GM19240 (cell line): Measurements from ENCODE around the gene IMMP2L.

Experiments
- DNase-seq: peaks from one replicate; pipeline ENCODE4 v3.0.0; 2011; ENCODE audit warnings: low spot score; ENCODE audit not compliant: insufficient read length

Gene IMMP2L

DNA sequence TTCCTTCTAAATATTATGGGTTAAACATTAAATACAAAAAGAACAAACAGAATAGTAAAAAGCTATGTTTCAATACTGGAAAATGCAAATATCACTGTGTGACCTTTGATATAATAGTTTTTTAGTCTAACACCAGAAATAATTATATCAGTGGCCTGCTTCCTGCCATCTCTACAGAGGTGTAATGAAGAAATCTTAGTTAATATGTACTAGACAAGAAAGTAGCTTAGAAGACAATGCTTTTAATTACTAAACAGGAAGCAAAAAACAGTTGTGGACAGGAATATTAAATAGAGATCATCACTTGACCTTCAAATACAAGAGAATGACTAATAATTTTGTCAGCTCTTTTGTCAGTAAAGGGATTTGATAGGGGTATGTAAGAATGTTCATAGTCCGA is 518.7 kb downstream of the IMMP2L start:
- DNase-seq: no peak

DNA sequence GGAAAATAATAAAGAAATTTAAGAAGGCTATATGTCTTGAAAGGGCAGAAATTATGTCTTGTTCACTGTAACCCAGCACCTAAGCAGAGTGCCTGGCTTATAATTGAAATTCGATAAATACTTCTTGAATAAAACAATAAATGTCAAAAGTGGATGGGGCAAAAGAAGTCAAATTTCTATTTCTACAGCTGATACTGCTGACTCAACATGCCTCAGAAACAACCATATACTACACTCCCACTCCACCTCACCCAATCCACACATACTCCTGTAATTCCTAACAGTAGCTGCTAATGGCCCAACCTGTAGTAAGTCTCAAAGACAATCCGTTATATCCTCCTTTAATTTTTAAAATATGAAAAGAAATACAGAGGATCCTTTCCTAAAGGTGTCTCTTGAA is 519.5 kb downstream of the IMMP2L start:
- DNase-seq: no peak

DNA sequence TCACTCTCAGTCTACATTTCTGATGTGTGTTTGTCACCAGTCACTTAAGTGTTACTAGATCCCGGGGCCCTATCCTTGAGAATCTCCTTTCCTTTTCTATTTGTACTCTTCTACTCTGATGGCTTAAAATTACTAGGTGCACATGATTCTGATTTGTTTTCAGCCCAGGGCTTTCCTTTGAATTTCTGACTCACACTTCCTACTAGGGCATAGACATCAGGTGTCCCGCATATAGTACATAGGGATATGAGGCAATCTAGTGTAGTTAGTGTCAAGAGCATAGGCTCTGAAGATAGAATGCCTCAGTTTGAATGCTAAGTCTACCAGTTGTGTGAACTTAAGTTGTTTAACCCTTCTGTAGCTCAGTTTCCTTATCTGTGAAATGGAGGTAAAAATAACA is 520.7 kb downstream of the IMMP2L start:
- no peak for DNase-seq

DNA sequence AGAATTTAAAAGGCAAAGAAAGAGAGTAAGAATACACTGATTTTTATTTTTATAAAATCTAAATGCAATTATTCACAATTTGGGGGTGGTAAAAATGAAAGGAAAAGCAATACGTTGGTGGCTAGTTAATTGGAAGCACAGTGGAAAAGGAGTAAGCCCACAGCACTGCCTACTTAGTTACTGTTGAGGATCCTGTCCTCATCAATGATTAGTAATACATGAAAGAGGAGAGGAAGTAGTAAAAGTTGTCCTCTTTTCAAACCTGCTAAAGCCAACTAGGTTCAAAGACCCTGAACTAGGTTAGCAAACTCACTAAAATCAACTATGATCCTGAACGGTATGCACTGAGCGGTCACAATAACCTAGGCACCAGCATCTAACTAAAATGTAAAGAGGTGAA is 524.1 kb downstream of the IMMP2L start:
- DNase-seq: no peak

DNA sequence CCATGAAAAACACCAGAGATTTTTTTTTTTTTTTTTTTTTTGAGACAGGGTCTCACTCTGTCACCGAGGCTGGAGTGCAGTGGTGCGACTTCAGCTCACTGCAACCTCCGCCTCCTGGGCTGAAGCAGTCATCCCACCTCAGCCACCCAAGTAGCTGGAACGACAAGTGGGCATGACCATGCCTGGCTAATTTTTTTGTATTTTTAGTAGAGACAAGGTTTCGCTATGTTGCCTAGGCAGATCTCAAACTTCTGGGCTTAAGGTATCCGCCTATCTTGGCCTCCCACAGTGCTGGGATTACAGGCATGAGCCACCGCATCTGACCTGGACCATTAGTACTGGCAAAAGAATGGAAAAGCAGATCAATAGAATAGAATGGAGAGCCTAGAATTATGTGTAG is 530.4 kb downstream of the IMMP2L start:
- no peak for DNase-seq

DNA sequence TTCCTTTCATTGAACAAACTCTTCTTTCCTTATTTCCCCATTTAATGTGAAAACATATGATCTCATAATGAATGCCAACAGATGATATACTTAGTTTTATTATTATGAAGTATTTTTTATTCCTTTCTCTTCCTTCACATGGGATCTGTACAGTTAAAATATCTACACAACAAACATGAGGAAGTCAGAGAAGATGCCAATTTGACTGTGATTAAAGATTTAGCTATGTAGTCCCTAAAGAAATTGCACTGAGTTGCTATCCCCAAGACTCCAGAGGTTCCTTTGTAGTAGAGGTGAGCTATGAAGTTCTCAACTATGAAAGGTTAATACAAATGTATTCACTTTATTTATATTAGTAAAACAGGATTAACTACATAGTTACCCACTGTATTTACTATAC is 532.0 kb downstream of the IMMP2L start:
- DNase-seq: no peak

DNA sequence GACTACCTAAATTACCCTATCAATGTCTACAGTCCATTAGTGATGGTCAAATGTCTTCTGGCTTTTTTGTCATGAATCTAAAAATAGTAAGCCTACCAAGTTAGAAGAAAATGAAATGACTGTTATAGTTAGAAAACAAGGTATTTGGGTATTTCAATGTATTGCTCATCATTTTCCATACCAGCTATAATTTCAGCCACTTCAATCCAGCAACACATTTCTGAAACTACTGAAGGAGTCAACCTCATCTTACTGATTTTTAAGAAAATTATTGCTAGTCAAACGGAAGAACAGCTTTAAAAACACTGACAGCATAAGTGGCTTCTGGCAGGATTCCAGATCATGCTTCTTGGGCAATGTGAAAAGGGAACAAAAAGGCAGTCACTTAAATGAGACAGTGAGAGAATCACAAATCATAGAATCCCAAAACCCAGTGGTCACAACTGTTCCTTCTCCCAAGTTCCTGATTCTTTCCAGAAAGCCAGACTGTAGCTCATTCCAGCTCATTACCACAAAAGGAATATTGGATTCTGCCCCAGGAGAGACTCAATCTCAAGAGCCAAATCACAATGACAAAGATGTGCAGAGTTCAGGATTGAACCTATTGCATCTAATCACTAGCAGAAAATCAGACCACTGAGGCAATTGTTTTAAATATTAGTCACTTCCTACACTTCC is 532.6 kb downstream of the IMMP2L start:
- no peak for DNase-seq

DNA sequence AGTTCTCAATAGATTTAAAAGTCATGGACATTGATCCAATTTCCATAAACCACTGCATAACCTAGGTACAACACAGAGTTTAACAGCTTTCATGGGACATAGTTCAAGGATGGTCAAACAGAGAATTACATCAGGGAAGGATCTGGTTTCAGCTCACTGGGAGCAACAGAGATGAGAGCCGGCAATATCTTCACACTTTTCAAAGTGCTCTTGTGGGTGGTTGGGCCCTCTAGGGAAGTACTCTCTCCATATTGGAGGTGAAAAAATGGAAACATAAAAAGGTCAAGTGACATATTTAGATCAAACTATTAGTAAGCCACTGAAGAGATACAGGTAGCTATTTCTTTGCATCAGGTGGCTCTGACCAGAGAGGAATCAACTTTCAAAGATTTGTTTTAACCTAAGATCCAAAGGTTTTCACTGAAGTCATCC is 533.1 kb downstream of the IMMP2L start:
- no peak for DNase-seq

DNA sequence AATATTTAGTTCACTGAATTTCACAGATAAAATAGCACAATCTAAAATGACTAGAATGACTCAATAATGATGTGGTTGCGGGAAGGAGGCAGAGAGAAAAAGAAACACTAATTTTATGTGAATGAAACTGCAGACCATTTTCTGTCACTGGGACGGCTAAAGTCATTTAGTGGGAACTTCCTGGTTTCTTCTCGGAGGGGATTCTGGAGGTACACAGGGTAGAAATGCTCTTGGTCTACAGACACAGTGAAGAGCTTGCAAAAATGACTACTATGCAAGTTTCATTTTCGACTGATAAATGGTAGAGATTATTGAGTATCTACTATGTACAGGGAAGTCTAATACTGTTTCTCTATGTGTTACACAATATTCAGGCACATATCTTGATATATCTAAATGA is 534.9 kb downstream of the IMMP2L start:
- no peak for DNase-seq

DNA sequence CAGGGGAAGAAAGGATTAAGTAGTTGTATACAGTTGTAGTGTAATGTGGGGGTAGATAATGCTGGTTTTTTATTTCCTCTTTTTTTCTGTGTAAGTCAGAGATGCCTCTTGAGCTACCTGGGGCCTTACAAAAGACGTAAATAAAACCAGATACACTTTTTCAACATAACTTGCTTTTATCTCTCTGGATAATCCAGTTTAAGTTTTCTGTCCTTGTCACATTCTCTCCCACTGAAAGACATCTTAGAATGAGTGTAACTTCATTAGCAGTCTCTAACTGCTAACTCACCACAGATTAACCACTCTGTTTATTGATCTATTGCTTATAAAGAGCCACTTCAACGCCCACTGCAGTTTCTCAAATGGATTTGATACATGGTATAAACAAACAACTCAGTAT is 535.5 kb downstream of the IMMP2L start:
- no peak for DNase-seq

DNA sequence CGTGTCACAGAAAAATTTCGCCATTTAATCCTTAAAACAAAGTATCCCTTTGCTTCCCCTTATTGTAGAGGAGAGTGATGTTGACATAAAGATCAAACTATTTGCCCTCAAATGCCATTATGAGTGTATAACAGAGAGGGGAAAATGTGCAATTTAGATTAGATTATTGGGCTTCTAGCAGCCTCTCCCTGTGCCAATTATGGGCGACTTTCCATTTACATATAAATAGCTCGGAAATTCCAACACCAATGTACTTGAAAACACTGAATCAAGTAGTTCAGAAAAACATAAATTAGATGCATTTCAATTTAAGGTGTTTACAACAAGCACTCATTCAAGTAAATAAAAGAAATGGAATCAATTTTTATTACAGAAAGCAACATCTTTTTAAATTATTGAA is 535.9 kb downstream of the IMMP2L start:
- no peak for DNase-seq

DNA sequence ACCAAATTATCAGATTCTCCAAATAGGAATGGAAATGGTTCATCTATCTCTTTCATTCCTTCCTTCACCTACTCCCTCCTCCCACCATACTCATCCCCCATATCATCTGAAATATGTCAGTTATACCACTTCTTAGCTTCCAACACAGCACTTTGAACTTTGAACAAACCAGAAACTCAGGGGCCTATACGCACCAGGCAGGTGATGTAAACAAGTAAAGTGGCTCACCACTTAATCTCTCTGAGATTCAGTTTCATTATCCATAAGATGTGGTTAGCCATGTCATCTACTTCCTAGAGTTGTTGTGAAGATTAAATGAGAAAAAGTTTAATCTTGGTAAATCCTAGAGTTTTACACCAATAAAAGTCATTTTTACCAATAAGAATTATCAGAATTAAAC is 537.3 kb downstream of the IMMP2L start:
- DNase-seq: no peak

DNA sequence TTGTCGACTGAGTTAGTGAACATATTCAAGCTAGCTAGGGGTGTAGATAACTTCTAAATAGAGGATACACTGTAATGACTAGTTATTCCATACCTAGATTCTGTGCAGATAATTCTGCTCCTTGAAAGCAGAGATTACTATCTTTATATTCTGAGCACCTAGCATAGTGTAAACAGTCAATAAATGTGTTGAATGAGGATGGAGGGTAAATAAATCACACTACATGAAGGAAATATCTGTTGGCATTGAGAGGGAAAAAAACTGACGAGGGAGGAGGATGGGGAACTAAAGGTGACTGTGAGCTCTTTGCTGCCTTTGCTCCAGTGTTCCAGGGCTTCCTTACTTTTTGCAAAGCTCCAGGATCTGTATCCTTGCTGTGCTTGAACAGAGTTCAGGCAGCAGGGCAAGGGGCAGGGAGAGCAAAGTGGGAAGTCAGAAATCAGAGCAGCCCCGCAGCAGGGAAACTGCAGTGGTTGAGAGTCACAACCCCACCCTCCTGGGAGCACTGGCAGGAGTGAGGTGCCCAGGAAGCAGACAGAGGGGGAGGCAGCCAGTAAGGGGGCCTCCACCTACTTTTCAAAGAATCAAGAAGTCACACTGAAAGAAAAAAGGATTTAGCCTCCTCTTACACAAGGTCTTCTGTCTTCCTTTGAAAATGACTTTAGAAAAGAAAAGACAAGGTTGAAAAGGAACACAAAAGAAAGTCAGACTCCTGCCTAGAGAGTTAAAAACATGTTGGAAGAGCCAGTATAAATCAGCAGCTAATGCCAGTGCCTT is 543.1 kb downstream of the IMMP2L start:
- DNase-seq: no peak

DNA sequence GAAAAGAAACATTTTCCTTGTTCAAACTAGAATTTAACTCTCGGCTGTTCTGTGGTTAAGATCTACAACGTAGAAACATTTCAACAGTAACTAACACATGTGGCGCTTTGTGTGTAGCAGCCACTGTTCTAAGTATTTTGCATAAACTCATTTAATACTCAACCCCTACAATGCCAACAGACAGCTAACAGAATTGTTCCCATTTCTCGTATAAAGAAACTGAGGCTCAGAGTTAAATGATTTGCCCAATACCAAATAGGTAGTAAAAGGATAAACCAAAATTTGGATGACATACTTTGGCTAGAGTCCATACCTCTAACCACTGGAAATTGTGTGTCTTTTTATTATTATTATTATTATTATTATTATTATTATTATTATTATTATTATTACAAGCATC is 543.8 kb downstream of the IMMP2L start:
- DNase-seq: no peak

DNA sequence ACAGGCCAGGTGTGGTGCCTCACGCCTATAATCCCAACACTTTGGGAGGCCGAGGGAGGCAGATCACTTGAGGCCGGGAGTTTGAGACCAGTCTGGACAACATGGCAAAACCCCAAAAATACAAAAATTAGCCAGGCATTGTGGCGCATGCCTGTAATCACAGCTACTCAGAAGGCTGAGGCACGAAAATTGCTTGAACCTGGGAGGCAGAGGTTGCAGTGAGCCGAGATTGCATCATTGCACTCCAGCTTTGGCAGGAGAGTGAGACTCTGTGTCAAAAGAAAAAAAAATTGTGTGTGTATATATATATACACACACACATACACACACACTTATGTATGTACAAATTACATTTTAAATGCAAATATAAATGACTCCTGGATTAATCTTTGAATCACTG is 548.2 kb downstream of the IMMP2L start:
- DNase-seq: no peak

DNA sequence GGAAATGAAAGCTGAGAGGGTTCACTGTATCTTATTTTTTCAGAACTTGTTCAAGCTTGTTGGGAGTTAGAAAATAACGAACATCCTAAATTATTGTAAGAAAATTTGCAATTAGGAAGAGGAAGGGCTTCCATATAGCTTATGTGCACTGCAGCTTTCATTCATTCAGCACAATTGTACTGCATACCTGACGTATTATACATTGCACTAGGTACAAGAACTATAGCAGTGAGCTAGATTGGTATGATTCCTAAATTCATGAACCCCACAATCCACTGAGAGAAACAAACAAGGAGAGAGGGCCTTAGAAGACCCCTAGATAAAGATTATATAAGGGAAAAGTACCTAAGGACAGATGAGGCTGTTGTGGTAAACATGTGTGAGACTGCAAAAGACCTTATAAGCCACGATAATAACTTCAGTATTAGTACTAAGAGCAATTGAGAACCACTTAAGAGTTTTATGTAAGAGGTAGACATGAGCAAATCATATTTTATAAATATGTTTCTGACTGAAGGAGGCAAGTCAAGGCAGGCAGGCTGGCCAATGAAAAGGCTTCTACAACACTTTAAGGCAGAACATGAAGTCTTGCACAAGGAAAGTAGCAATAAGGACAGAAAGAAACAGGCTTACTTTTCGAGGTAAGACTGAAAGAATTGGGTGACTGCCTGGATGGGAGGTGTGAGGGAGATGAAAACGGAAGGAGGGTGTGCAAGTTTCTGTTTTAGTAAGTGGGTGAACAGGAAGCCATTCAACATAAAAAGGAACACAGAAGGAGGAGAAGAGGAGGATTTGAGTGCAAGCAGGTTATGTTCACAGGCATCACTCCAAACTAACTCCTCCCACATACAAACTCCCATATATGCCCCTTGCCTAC is 549.3 kb downstream of the IMMP2L start:
- DNase-seq: peak; percentile 5

DNA sequence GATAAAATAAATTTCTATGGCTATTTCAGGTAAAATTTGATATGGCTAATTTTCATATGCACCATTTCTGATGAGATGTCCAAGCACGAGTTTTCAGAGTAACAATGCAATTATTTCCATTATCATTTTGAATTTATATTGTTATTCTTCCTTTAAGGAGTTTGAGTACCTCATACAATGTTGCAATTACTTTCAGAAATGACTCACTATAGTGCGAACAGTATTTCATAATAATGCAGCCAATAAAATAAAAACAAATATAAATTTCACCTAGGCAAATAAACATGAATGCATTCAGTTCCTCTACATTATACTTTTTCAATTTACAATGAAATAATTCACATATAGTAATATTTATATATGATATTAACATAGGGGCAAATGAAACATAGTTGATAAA is 550.1 kb downstream of the IMMP2L start:
- no peak for DNase-seq

DNA sequence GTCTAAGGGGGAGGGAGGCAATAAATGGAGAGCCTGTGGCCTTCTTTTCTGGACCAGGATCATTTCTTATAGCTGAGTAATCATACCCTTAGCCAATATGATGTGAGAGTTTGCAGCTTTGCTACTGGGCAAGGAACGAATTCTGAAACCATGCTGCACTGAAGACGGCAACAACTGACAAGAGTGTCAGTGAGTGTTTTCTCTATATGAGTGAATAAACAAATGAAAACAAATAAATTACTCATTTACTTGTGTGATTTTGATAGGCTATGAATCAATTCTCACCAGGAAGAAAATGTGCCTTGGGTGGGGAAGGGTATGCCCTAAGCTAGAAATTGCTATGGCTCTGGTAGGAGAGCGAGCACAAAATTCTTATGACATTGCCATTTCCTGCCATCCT is 550.8 kb downstream of the IMMP2L start:
- DNase-seq: no peak

DNA sequence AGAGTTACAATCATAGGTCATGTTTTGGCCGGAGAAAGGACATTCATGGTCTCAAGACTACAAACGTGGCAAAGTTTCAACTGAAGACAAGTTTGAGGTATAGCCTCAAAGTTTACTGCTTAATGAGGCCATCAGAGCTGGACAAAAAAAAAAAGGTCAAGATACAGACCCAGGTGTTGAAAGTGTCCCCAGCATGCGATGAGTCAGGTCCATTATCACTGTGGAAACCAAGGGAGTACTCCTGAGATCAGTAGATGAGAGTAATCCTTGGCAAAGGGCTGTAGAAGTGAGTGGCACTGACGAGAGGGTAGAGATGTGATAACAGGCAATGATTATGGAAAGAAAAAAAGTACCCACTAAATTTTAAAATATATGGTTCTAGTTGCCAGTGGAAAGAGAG is 551.5 kb downstream of the IMMP2L start:
- DNase-seq: no peak

DNA sequence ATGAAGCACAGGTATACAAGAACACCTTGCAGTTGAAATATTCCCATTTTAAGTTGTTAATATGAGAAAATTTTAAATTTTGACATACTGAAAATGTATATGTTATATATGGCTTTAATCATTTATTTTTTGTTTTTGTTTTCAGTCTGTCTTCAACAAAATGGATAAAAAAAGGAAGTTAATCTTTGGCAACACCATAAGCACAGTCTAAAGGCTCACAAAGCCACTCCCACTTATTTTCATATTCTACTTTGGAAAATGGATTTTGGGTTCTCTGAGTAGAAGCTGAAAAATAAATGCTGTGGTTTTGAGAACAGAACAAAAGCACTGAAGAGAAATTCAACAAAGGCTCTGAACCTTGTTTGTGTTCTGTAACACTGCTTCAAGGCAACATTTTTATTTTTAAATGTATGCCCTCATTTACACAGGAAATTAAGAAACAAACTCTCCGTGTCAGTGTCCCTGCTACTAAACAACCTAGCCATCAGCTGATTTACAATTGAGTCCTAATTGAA is 552.7 kb downstream of the IMMP2L start:
- DNase-seq: no peak

DNA sequence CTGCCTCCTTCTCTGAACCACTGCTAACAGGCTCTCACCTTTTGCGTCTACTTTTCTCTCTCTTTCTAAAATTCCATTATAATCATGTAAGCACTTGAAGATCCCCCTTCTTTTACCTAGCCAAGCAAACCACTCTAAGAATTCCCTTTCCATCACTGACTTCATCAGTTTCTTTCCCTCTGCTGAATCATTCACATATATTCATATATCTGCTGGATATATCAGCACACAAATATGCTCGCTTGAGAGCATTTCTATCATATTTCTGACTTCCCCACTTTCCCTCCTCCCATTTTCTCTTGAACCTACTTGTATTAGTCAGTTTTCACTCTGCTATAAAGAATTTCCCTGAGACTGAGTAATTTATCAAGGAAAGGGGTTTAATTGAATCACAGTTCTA is 555.6 kb downstream of the IMMP2L start:
- DNase-seq: no peak

DNA sequence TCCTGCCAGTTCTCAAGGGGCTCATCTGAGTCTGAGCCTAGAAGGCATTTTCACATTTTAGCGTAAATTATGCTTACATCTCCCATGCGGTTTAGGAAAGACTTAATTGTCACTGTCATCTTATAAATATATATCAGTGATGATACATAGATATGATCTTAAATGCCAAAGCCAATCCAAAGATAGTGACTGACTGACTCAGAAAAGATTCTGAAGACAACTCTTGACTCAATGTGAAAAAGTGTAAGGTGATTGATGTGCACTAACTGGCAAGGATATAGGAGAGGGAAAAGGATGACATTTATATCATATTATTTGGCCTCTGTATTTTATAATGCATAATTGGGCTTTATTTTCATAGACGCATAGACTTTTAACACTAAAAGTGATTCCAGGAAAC is 556.3 kb downstream of the IMMP2L start:
- no peak for DNase-seq
